HepG2 (cell line): ENCODE data around the gene DOC2A. TPM values are rescaled to one million over a fixed set of nuclear protein-coding genes. Genes with fewer than 3 reads are reported as not detected.

Experiments used
- ATAC-seq: fragments of 200-7000 bp; cut with Tn5 transposase; 3 replicates; pipeline ENCODE4 v1.9.1; 2020; ENCODE audit warnings: mild to moderate bottlenecking, moderate library complexity
- BruUV-seq: library from RNA; stranded (reverse); fragments of 400-500 nt; replicated peaks from 2 replicates; lab custom pipeline; 2021; lab: Mats Ljungman, UMichigan
- CTCF ChIA-PET: fragments of 300-600 bp; formaldehyde crosslinking; extraction: SDS; loops from one replicate; lab custom pipeline; 2021; ENCODE audit warnings: low total read pairs, inconsistent platforms, low intra/inter-chr PET ratio; lab: Yijun Ruan, JAX
- POLR2A ChIA-PET: fragments of 350-600 bp; sonication (Branson Sonifier 250); formaldehyde crosslinking; loops from one replicate; lab custom pipeline; 2020; ENCODE audit warnings: antibody characterized with exemption, inconsistent platforms; lab: Yijun Ruan, JAX
- DNase-seq: peaks from one replicate; pipeline ENCODE4 v3.0.0-alpha.2; 2015; ENCODE audit warnings: low spot score
- FAIRE-seq: peaks from 3 replicates; lab custom pipeline; 2011; peaks lifted over from hg19 to GRCh38; lab: Jason Lieb, UNC
- H2AFZ ChIP-seq: one replicate; pipeline ENCODE4 v1.6.1; 2011; ENCODE audit warnings: low read length, inconsistent platforms
- H3K27ac ChIP-seq: fragments of 300-600 bp; 3 replicates; pipeline ENCODE4 v1.8.0; 2011; ENCODE audit warnings: mixed run types, mild to moderate bottlenecking, mixed read lengths, low read length, inconsistent platforms; ENCODE audit not compliant: insufficient read depth; ENCODE audit errors: extremely low read length
- H3K27me3 ChIP-seq, 2 experiments: fragments of 200-600 bp in 1 of 2; 2 replicates in 1 of 2; 3 replicates in 1 of 2; pipeline versions ENCODE4 v1.6.0 to v1.8.0; 2011; ENCODE audit warnings: low read length in 2 of 2, mild to moderate bottlenecking in 2 of 2, moderate library complexity in 2 of 2, inconsistent platforms in 1 of 2; ENCODE audit not compliant: insufficient read depth in 2 of 2, control insufficient read depth in 1 of 2
- H3K36me3 ChIP-seq, 2 experiments: fragments of 200-600 bp in 1 of 2; replicated peaks in 1 of 2; 2 replicates in 1 of 2; 3 replicates in 1 of 2; pipeline versions ENCODE4 v1.5.1 to v1.8.0; 2011; ENCODE audit warnings: low read length in 2 of 2, inconsistent platforms in 1 of 2; ENCODE audit not compliant: insufficient read depth in 2 of 2, control insufficient read depth in 1 of 2
- H3K4me1 ChIP-seq: 2 replicates; pipeline ENCODE4 v1.5.1; 2012; ENCODE audit warnings: low read length, inconsistent platforms; ENCODE audit not compliant: insufficient read depth
- H3K4me2 ChIP-seq: 2 replicates; pipeline ENCODE4 v1.6.0; 2011; ENCODE audit warnings: low read depth, low read length, inconsistent platforms
- H3K4me3 ChIP-seq, 3 experiments: fragments of 200-600 bp in 1 of 3; sonication (generic), shearing (Covaris generic) in 1 of 3; replicated peaks in 1 of 3; 2 replicates each; pipeline ENCODE4 v1.5.1; 2011 to 2016; ENCODE audit warnings: low read length in 3 of 3, inconsistent platforms in 2 of 3, low read depth in 2 of 3, mild to moderate bottlenecking in 2 of 3, control low read depth in 1 of 3, mixed read lengths in 1 of 3; ENCODE audit not compliant: insufficient read depth in 1 of 3
- H3K79me2 ChIP-seq: one replicate; pipeline ENCODE4 v1.6.1; 2011; ENCODE audit warnings: low read length, inconsistent platforms; ENCODE audit not compliant: insufficient read depth
- H3K9ac ChIP-seq: 2 replicates; pipeline ENCODE4 v1.6.0; 2011; ENCODE audit warnings: mild to moderate bottlenecking, low read depth, low read length, inconsistent platforms; ENCODE audit not compliant: insufficient read depth
- H3K9me3 ChIP-seq: 2 replicates; pipeline ENCODE4 v1.5.1; 2012; ENCODE audit warnings: mild to moderate bottlenecking, low read length
- H4K20me1 ChIP-seq: 2 replicates; pipeline ENCODE4 v1.6.0; 2011; ENCODE audit warnings: inconsistent platforms, mild to moderate bottlenecking, low read length, moderate library complexity; ENCODE audit not compliant: insufficient read depth
- ASH2L ChIP-seq: fragments of 300-600, 200-600 bp; sonication (generic); IDR thresholded peaks from 2 replicates; pipeline ENCODE4 v1.7.0; 2017; ENCODE audit warnings: low read depth, mild to moderate bottlenecking, moderate library complexity, mixed read lengths, low read length; ENCODE audit not compliant: insufficient read length
- FIP1L1 ChIP-seq: fragments of 200-400 bp; formaldehyde crosslinking; IDR thresholded peaks from 2 replicates; pipeline ENCODE4 v1.6.1; 2018; ENCODE audit warnings: low read depth, mild to moderate bottlenecking, low read length, moderate library complexity, borderline replicate concordance; ENCODE audit not compliant: insufficient read depth
- GLI4 ChIP-seq: sonication (generic); formaldehyde crosslinking; IDR thresholded peaks from 2 replicates; pipeline ENCODE4 v1.5.1; 2020; ENCODE audit warnings: missing genetic modification reagents, mild to moderate bottlenecking, moderate library complexity, borderline replicate concordance
- GPN1 ChIP-seq: sonication (generic); formaldehyde crosslinking; IDR thresholded peaks from 2 replicates; pipeline ENCODE4 v1.5.1; 2020; ENCODE audit warnings: missing genetic modification reagents, borderline replicate concordance
- IKZF1 ChIP-seq: fragments of 450-650 bp; IDR thresholded peaks from 2 replicates; pipeline ENCODE4 v1.7.1; 2016
- KLF13 ChIP-seq: sonication (generic); formaldehyde crosslinking; IDR thresholded peaks from 2 replicates; pipeline ENCODE4 v1.4.0; 2020; ENCODE audit warnings: mild to moderate bottlenecking, missing genetic modification reagents
- LCORL ChIP-seq, 2 experiments: fragments of 450-650 bp in 1 of 2; sonication (generic) in 1 of 2; formaldehyde crosslinking in 1 of 2; IDR thresholded peaks; 2 replicates each; pipeline versions ENCODE4 v1.5.0 to v1.6.1; 2017 to 2020; ENCODE audit warnings: antibody characterized with exemption in 1 of 2, missing genetic modification reagents in 1 of 2
- MTA1 ChIP-seq: sonication (generic); formaldehyde crosslinking; IDR thresholded peaks from 2 replicates; pipeline ENCODE4 v1.4.0; 2020; ENCODE audit warnings: missing genetic modification reagents, mild to moderate bottlenecking, borderline replicate concordance
- NBN ChIP-seq: fragments of 450-650 bp; conservative IDR thresholded peaks from 2 replicates; pipeline ENCODE4 v1.6.1; 2017
- NR1H2 ChIP-seq: sonication (generic); formaldehyde crosslinking; IDR thresholded peaks from 2 replicates; pipeline ENCODE4 v1.8.1; 2022; ENCODE audit warnings: low read depth, missing genetic modification reagents, borderline replicate concordance
- POLR2A ChIP-seq, 2 experiments: IDR thresholded peaks; 2 replicates each; pipeline ENCODE4 v1.6.1; 2011; ENCODE audit warnings: low read depth in 2 of 2, low read length in 2 of 2, mild to moderate bottlenecking in 1 of 2, moderate library complexity in 1 of 2; ENCODE audit not compliant: insufficient read depth in 1 of 2
- POLR2G ChIP-seq: fragments of 200-400 bp; formaldehyde crosslinking; IDR thresholded peaks from 2 replicates; pipeline ENCODE4 v1.6.1; 2018; ENCODE audit warnings: mild to moderate bottlenecking, low read depth, low read length, moderate library complexity
- RFXAP ChIP-seq: sonication (generic); formaldehyde crosslinking; IDR thresholded peaks from 2 replicates; pipeline ENCODE4 v1.4.0; 2020; ENCODE audit warnings: missing genetic modification reagents, borderline replicate concordance
- SNAPC2 ChIP-seq: sonication (generic); formaldehyde crosslinking; IDR thresholded peaks from 2 replicates; pipeline ENCODE4 v1.8.1; 2022; ENCODE audit warnings: mild to moderate bottlenecking, missing genetic modification reagents
- TBX3 ChIP-seq: fragments of 450-650 bp; IDR thresholded peaks from 2 replicates; pipeline ENCODE4 v1.6.1; 2017; ENCODE audit warnings: antibody characterized with exemption, mild to moderate bottlenecking, inconsistent platforms, borderline replicate concordance
- ZNF460 ChIP-seq: sonication (generic); formaldehyde crosslinking; IDR thresholded peaks from 2 replicates; pipeline ENCODE4 v1.5.1; 2020; ENCODE audit warnings: missing genetic modification reagents, mild to moderate bottlenecking, borderline replicate concordance
- ZNF549 ChIP-seq: sonication (generic); formaldehyde crosslinking; IDR thresholded peaks from 2 replicates; pipeline ENCODE4 v1.5.0; 2020; ENCODE audit warnings: missing genetic modification reagents
- ZNF709 ChIP-seq: sonication (generic); formaldehyde crosslinking; IDR thresholded peaks from 2 replicates; pipeline ENCODE4 v1.5.0; 2020; ENCODE audit warnings: mild to moderate bottlenecking, missing genetic modification reagents
- WGBS: methylation state at CpG from one replicate; pipeline ENCODE4 v1.1.6; 2017; ENCODE audit warnings: low lambda C conversion rate; 5-methylcytosine and 5-hydroxymethylcytosine counted together
- in situ Hi-C: cut with HindIII; loops from 2 replicates; pipeline ENCODE4 v1.10.0; 2017; ENCODE audit warnings: low pct_unique_long_range_greater_than_20kb; ENCODE audit not compliant: extremely low pct_ligation_motif_present
- intact Hi-C: fragments of 100-400 bp; cut with micrococcal nuclease; formaldehyde crosslinking; loops from one replicate; pipeline ENCODE4 v1.10.0; 2022; ENCODE audit not compliant: unreplicated experiment
- polyA plus RNA-seq, 8 experiments: library from polyadenylated mRNA; depleted of rRNA in 3 of 8; stranded (reverse) in 7 of 8; unstranded in 1 of 8; fragments of >200 nt; fragmentation: Illumina TruSeq in 4 of 8; extraction: Trizol in 4 of 8; gene quantifications; 2 replicates each; pipeline versions ENCODE4 v1.2.1 to v1.2.3, GENCODE V29; 2011 to 2016; ENCODE audit warnings: low read depth in 4 of 8, missing spikeins in 1 of 8, mixed read lengths in 1 of 8; ENCODE audit not compliant: insufficient read depth in 1 of 8
- total RNA-seq, 5 experiments: library from RNA; depleted of rRNA; stranded (reverse); fragments of >200 nt; fragmentation: Illumina TruSeq; extraction: Trizol; gene quantifications; 2 replicates each; pipeline ENCODE4 v1.2.3, GENCODE V29; 2016; ENCODE audit warnings: low read depth in 1 of 5
- TF ChIP-seq, protein P1 (sequence below): sonication (generic); formaldehyde crosslinking; IDR thresholded peaks from 2 replicates; pipeline ENCODE4 v1.9.0; 2021; ENCODE audit warnings: missing genetic modification reagents, borderline replicate concordance
- TF ChIP-seq, protein P2 (sequence below): sonication (generic); formaldehyde crosslinking; IDR thresholded peaks from 2 replicates; pipeline ENCODE4 v1.4.0; 2020; ENCODE audit warnings: mild to moderate bottlenecking, missing genetic modification reagents

DOC2A gene
- total and polyA plus RNA-seq, 2 of the 13 experiments (the other 11 are each of a cell fraction or from before 2014, with no cell fraction given): 0.15 to 0.55 TPM

DNA sequence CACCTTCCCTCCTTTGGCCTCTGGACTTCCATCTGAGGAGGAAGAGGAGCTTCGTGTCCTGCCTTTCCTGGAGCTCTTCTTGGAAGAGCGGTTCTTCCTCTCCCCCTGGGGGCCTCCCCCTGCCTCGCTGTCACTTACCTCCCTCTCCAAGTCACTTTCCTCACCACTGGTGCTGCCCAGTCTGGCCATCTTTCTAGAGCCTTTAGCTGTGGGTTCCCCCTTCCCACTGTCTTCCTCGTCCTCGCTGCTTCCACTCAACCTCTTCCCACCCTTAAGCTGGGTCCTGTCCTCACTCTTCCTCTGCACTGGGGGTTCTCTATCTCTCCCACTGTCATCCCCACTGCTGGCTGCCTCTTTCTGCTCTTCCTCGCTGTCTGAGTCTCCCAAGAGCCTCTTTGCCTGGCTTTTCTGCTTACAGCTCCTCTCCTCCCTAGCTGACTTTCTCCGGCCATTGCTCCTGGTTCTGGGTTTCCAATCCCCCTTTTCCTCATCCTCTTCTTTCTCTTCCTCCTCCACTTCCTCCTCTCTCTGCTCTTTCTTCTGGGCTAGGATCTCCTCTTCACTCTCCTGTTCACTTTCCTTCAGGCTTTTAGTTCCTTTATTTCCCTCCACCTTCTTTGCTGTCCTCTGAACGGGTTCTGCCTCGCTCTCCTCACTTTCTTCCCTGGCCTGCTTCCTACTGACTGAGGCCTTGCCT is 16.8 kb downstream of the DOC2A start:
- no TSS peak for BruUV-seq
- ATAC-seq (no peak), DNase-seq (no peak), FAIRE-seq (no peak)
- Histone ChIP-seq H3K4me3 (no peak overlapping the region), H3K9ac (0 out of 2 replicates have a peak overlapping the region, but pooled peaks have one; percentile 85), H3K36me3 (peaks cover 14 to 39% of the 10 kb centered on the region in 2 experiments), H4K20me1 (no peaks in the 10 kb centered on the region), H3K4me1 (peaks cover 24% of the 10 kb centered on the region), H3K27me3 (peaks cover 0 to 5% of the 10 kb centered on the region in 2 experiments; a peak in 1 of 5 replicates), H2AFZ (no peak overlapping the region), H3K9me3 (no peaks in the 10 kb centered on the region), H3K4me2 (peak overlapping the region; percentile 84; the same call in 1 of the 2 replicates)
- ChIA-PET POLR2A (interaction anchor here (0.6 to 2.0 kb wide), 4 partner anchors 21 to 186 kb away, joined by 3 to 10 read pairs (median 6); partner anchors contain the start of genes KCTD13 and TAOK2), CTCF (no interaction called here)
- intact Hi-C loops: no loop called here
- in situ Hi-C loops: no loop called here
- 97% methylated on average over 9 of the region's 9 CpGs for WGBS
- TF ChIP-seq, protein P1, sequence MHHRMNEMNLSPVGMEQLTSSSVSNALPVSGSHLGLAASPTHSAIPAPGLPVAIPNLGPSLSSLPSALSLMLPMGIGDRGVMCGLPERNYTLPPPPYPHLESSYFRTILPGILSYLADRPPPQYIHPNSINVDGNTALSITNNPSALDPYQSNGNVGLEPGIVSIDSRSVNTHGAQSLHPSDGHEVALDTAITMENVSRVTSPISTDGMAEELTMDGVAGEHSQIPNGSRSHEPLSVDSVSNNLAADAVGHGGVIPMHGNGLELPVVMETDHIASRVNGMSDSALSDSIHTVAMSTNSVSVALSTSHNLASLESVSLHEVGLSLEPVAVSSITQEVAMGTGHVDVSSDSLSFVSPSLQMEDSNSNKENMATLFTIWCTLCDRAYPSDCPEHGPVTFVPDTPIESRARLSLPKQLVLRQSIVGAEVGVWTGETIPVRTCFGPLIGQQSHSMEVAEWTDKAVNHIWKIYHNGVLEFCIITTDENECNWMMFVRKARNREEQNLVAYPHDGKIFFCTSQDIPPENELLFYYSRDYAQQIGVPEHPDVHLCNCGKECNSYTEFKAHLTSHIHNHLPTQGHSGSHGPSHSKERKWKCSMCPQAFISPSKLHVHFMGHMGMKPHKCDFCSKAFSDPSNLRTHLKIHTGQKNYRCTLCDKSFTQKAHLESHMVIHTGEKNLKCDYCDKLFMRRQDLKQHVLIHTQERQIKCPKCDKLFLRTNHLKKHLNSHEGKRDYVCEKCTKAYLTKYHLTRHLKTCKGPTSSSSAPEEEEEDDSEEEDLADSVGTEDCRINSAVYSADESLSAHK (CRISPR knock-in tag): no peak
- TF ChIP-seq ZNF709 (no peak), GLI4 (no peak), TBX3 (no peak), RFXAP (CRISPR knock-in tag) (no peak), LCORL (IDR thresholded peaks at IDR 0.05) (0 out of 2 replicates have a peak, but pooled peaks have one; percentile 7), LCORL (CRISPR knock-in tag; IDR thresholded peaks at IDR 0.05) (no peak), GPN1 (CRISPR knock-in tag) (no peak), FIP1L1 (no peak), ASH2L (no peak), NR1H2 (CRISPR knock-in tag) (no peak), POLR2G (peak; percentile 17; the same call in 1 of the 2 replicates), ZNF460 (CRISPR knock-in tag) (no peak), MTA1 (no peak), ZNF549 (CRISPR knock-in tag) (no peak), SNAPC2 (no peak), NBN (0 out of 2 replicates have a peak, but pooled peaks have one; percentile 10), KLF13 (CRISPR knock-in tag) (no peak), IKZF1 (0 out of 2 replicates have a peak, but pooled peaks have one; percentile 38), POLR2A (IDR thresholded peaks at IDR 0.05; ENCODE audit: insufficient read depth in 1 of 2, low read depth in 2 of 2, low read length in 2 of 2) (peak in 1 of 2 experiments; percentile 24; a peak in 1 of 4 replicates)
- TF ChIP-seq, protein P2, sequence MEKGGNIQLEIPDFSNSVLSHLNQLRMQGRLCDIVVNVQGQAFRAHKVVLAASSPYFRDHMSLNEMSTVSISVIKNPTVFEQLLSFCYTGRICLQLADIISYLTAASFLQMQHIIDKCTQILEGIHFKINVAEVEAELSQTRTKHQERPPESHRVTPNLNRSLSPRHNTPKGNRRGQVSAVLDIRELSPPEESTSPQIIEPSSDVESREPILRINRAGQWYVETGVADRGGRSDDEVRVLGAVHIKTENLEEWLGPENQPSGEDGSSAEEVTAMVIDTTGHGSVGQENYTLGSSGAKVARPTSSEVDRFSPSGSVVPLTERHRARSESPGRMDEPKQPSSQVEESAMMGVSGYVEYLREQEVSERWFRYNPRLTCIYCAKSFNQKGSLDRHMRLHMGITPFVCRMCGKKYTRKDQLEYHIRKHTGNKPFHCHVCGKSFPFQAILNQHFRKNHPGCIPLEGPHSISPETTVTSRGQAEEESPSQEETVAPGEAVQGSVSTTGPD (CRISPR knock-in tag): no peak
- TF ChIP-seq, all 625 proteins: peak for 5
- H3K27ac ChIP-seq: peak overlapping the region; percentile 87
- peaks cover 9% of the 10 kb centered on the region for H3K79me2 ChIP-seq
